ENCODE results near the gene JADE3. TPM values are rescaled to one million over a fixed set of nuclear protein-coding genes. Genes with fewer than 3 reads are reported as not detected.
"Not testable (repeated sequence)": the region's sequence is repeated elsewhere in the genome, so short reads cannot be mapped to it uniquely, and the experiment has no call there.

The JADE3 gene
- total and polyA plus RNA-seq, 2 experiments from 2014 or later = 6.4 to 18.6 TPM

DNA sequence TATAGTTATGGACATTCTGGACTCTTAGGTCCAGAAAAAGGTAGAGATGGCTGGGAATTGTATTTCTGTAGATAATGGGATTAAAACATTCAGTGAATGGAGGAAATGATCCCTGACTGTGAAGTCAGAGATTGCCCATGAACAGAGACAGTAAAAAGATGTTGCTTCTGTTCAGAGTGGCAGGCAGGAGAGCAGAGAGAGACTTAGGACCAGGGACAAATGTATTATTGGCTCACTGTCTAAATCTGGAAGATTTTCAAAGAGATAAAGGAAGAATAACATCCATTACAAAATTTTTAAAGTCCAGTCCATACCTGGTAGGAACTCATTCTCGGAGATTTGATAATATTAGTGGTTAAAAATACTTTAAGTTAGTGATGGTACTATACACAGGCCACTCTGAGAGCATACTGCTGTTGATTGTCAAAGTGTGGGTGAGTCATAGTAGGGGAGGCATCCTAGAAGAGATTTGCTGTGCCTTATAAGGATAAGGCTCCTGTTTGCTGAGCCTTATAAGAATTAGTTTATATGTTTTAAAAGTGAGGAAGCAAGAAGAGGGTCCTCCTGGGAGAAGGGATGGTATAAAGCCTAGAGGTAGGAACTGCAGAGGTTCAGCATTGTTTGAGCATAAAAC, 53.0 kb downstream of the JADE3 start:
- peaks cover 60% of the 10 kb centered on the region for H3K79me2 ChIP-seq
- H2AFZ ChIP-seq = no peak overlapping the region
- H3K36me3 ChIP-seq (replicated peaks; ENCODE audit: insufficient read depth, low read depth) = no peaks in the 10 kb centered on the region
- peaks cover 11% of the 10 kb centered on the region for H3K4me1 ChIP-seq (ENCODE audit: insufficient read depth)
- peak overlapping the region; percentile 55 for H3K27ac ChIP-seq
- H3K4me3 ChIP-seq = no peak overlapping the region
- WGBS (ENCODE audit: low lambda C conversion rate, missing lambda C conversion rate) = 40% methylated on average over 1 of the region's 1 CpG
- H4K20me1 ChIP-seq (ENCODE audit: insufficient read depth, poor library complexity, severe bottlenecking) = no peaks in the 10 kb centered on the region
- H3K27me3 ChIP-seq = no peaks in the 10 kb centered on the region
- no peaks in the 10 kb centered on the region for H3K9me2 ChIP-seq (replicated peaks; ENCODE audit: insufficient read depth)
- DNase-seq (ENCODE audit: low spot score) = peak; percentile 22
- H3K9me3 ChIP-seq (ENCODE audit: low read depth) = no peaks in the 10 kb centered on the region
- no peak overlapping the region for H3K4me2 ChIP-seq
- TF ChIP-seq EZH2phosphoT487 (IDR thresholded peaks at IDR 0.05; ENCODE audit: low read depth, severe bottlenecking, unreplicated experiment) = no peak
- no peak for TF ChIP-seq EZH2 (IDR thresholded peaks at IDR 0.05; ENCODE audit: borderline replicate concordance)
- TF ChIP-seq, protein P1, sequence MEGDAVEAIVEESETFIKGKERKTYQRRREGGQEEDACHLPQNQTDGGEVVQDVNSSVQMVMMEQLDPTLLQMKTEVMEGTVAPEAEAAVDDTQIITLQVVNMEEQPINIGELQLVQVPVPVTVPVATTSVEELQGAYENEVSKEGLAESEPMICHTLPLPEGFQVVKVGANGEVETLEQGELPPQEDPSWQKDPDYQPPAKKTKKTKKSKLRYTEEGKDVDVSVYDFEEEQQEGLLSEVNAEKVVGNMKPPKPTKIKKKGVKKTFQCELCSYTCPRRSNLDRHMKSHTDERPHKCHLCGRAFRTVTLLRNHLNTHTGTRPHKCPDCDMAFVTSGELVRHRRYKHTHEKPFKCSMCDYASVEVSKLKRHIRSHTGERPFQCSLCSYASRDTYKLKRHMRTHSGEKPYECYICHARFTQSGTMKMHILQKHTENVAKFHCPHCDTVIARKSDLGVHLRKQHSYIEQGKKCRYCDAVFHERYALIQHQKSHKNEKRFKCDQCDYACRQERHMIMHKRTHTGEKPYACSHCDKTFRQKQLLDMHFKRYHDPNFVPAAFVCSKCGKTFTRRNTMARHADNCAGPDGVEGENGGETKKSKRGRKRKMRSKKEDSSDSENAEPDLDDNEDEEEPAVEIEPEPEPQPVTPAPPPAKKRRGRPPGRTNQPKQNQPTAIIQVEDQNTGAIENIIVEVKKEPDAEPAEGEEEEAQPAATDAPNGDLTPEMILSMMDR (IDR thresholded peaks at IDR 0.05; ENCODE audit: poor library complexity) = no peak

- Histone ChIP-seq H3K27ac (no peak overlapping the region), H3K9me2 (replicated peaks; ENCODE audit: insufficient read depth) (no peaks in the 10 kb centered on the region), H3K9me3 (ENCODE audit: low read depth) (no peaks in the 10 kb centered on the region), H4K20me1 (ENCODE audit: insufficient read depth, poor library complexity, severe bottlenecking) (no peaks in the 10 kb centered on the region), H3K79me2 (peaks cover 47% of the 10 kb centered on the region), H3K4me1 (ENCODE audit: insufficient read depth) (peaks cover 11% of the 10 kb centered on the region), H3K36me3 (replicated peaks; ENCODE audit: insufficient read depth, low read depth) (no peaks in the 10 kb centered on the region), H3K4me2 (no peak overlapping the region), H3K27me3 (no peaks in the 10 kb centered on the region), H3K4me3 (no peak overlapping the region), H2AFZ (no peak overlapping the region)
- WGBS (ENCODE audit: low lambda C conversion rate, missing lambda C conversion rate) = 60% methylated on average over 4 of the region's 4 CpGs
- DNase-seq (ENCODE audit: low spot score) = no peak
- TF ChIP-seq, protein P1 (IDR thresholded peaks at IDR 0.05; ENCODE audit: poor library complexity) = no peak
- TF ChIP-seq EZH2 (IDR thresholded peaks at IDR 0.05; ENCODE audit: borderline replicate concordance) = no peak
Observed at GRCh38 chrX:46967547-46967946, 55.3 kb downstream of the JADE3 start.

- not testable (repeated sequence) for H3K4me1 ChIP-seq (ENCODE audit: insufficient read depth); H3K27ac ChIP-seq; DNase-seq (ENCODE audit: low spot score); H3K9me2 ChIP-seq (replicated peaks; ENCODE audit: insufficient read depth); H2AFZ ChIP-seq; H3K4me2 ChIP-seq; H4K20me1 ChIP-seq (ENCODE audit: insufficient read depth, poor library complexity, severe bottlenecking); H3K27me3 ChIP-seq; H3K4me3 ChIP-seq; H3K9me3 ChIP-seq (ENCODE audit: low read depth); H3K36me3 ChIP-seq (replicated peaks; ENCODE audit: insufficient read depth, low read depth)
- H3K79me2 ChIP-seq = peaks cover 40% of the 10 kb centered on the region
- WGBS (ENCODE audit: low lambda C conversion rate, missing lambda C conversion rate) = 75% methylated on average over 4 of the region's 4 CpGs
Observed at GRCh38 chrX:46977046-46977445, 64.8 kb downstream of the JADE3 start.

DNA sequence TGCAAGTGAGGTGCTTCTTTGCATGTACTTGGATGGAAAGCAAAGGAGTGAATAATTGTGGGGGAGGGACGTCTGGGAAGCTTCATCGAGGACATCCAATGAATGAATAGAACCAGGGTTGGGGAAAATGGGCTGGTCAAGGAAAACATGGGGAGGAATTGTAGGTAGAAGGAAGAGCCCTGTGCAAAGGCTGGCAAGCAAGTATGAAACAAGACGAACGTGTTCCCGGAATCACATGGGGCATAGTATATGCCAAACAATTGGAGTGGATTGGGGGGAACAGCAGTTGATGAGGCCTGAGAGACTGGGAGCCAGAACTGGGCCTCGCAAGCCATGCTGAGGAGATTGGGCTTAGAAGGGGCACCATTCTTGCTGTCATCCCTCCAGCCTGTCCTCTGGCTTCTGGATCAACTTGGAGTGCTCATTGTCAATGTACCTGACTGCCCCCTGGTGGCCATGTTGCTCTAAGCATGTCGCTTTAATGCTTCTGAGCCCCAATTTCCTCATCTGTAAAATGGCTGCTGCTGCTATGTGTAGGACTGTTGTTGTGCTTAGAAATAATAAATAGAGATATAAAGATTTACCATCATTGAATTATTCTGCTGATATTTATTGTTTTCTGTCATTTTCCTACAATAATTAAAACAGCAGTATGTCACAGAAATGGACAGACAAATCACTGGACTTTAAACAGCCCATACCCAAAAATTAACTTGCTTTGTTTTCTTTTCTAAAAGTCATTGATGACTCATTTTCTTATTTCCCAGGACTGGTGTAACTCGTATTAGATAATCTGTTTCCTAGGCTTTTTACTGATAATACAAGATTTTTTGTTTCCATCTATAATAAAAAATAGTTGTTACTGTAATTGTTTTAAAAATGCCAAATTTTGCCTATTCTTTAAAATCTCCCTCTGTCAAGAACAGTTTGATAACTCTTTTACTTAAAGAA, 66.4 kb downstream of the JADE3 start:
- H3K4me2 ChIP-seq = no peak overlapping the region
- WGBS (ENCODE audit: low lambda C conversion rate, missing lambda C conversion rate) = 75% methylated on average over 8 of the region's 8 CpGs
- no peaks in the 10 kb centered on the region for H3K36me3 ChIP-seq (replicated peaks; ENCODE audit: insufficient read depth, low read depth)
- no peak overlapping the region for H2AFZ ChIP-seq
- no peak overlapping the region for H3K27ac ChIP-seq
- TF ChIP-seq EZH2phosphoT487 (IDR thresholded peaks at IDR 0.05; ENCODE audit: low read depth, severe bottlenecking, unreplicated experiment) (no peak), EZH2 (IDR thresholded peaks at IDR 0.05; ENCODE audit: borderline replicate concordance) (no peak)
- TF ChIP-seq, protein P1 (IDR thresholded peaks at IDR 0.05; ENCODE audit: poor library complexity) = peak; percentile 46
- no peaks in the 10 kb centered on the region for H3K9me2 ChIP-seq (replicated peaks; ENCODE audit: insufficient read depth)
- H3K79me2 ChIP-seq = peaks cover 38% of the 10 kb centered on the region
- H3K4me1 ChIP-seq (ENCODE audit: insufficient read depth) = peaks cover 3% of the 10 kb centered on the region
- no peaks in the 10 kb centered on the region for H3K27me3 ChIP-seq
- DNase-seq (ENCODE audit: low spot score) = peak; percentile 66
- no peaks in the 10 kb centered on the region for H3K9me3 ChIP-seq (ENCODE audit: low read depth)
- no peaks in the 10 kb centered on the region for H4K20me1 ChIP-seq (ENCODE audit: insufficient read depth, poor library complexity, severe bottlenecking)
- H3K4me3 ChIP-seq = no peak overlapping the region
